NB4 (cell line): ENCODE results near the gene FGF2.
"Not testable (repeated sequence)": the region's sequence is repeated elsewhere in the genome, so short reads cannot be mapped to it uniquely, and the experiment has no call there.

Experiments
- DNase-seq: peaks from one replicate; pipeline ENCODE4 v3.0.0; 2010; ENCODE audit warnings: low read depth
- H3K4me3 ChIP-seq: one replicate; pipeline ENCODE4 v1.5.1; 2011; ENCODE audit warnings: mild to moderate bottlenecking, low read depth, low read length, moderate library complexity
- MYC ChIP-seq: IDR thresholded peaks from 2 replicates; pipeline ENCODE4 v1.6.1; 2011; ENCODE audit warnings: low read depth, low read length
- POLR2A ChIP-seq: IDR thresholded peaks from 2 replicates; pipeline ENCODE4 v1.6.1; 2011; ENCODE audit warnings: mild to moderate bottlenecking; ENCODE audit not compliant: insufficient read length; ENCODE audit errors: extremely low read depth
- TF ChIP-seq, protein P1 (sequence below): IDR thresholded peaks from one replicate; pipeline ENCODE4 v1.5.1; 2012; ENCODE audit warnings: low read depth, low read length
- TF ChIP-seq, protein P2 (sequence below): IDR thresholded peaks from 2 replicates; pipeline ENCODE4 v1.6.1; 2011; ENCODE audit warnings: low read depth, low read length

The FGF2 gene

DNA sequence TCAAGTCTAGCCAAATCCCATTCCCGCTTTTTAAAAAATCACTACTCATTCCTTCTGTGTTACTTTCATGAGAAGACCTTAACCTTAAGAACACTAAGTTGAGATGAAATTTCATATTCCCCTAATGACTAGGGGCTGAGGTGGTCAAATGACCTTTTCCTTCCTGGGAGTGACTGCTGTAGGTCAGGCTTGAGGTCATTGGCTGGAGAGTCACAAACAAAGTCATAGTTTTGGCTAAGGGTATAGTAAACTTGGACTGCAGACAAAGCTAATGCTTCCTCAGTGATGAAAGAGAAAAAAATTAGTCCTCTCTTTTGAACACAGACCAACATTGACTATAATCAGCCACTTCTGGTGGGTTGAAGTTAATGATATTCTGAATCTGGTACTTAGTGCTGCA, 16.0 kb upstream of the FGF2 start:
- no peak overlapping the region for H3K4me3 ChIP-seq
- TF ChIP-seq MYC (no peak), POLR2A (no peak)
- TF ChIP-seq, protein P1, sequence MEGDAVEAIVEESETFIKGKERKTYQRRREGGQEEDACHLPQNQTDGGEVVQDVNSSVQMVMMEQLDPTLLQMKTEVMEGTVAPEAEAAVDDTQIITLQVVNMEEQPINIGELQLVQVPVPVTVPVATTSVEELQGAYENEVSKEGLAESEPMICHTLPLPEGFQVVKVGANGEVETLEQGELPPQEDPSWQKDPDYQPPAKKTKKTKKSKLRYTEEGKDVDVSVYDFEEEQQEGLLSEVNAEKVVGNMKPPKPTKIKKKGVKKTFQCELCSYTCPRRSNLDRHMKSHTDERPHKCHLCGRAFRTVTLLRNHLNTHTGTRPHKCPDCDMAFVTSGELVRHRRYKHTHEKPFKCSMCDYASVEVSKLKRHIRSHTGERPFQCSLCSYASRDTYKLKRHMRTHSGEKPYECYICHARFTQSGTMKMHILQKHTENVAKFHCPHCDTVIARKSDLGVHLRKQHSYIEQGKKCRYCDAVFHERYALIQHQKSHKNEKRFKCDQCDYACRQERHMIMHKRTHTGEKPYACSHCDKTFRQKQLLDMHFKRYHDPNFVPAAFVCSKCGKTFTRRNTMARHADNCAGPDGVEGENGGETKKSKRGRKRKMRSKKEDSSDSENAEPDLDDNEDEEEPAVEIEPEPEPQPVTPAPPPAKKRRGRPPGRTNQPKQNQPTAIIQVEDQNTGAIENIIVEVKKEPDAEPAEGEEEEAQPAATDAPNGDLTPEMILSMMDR: no peak
- TF ChIP-seq, protein P2, sequence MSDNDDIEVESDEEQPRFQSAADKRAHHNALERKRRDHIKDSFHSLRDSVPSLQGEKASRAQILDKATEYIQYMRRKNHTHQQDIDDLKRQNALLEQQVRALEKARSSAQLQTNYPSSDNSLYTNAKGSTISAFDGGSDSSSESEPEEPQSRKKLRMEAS: no peak
- no peak for DNase-seq

DNA sequence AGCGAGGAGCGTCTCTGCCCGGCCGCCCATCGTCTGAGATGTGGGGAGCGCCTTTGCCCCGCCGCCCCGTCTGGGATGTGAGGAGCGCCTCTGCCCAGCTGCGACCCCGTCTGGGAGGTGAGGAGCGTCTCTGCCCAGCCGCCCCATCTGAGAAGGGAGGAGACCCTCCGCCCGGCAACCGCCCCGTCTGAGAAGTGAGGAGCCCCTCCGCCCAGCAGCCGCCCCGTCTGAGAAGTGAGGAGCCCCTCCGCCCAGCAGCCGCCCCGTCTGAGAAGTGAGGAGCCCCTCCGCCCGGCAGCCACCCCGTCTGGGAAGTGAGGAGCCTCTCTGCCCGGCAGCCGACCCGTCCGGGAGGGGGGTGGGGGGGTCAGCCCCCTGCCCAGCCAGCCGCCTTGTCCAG, 14.8 kb upstream of the FGF2 start:
- DNase-seq, H3K4me3 ChIP-seq: not testable (repeated sequence)

GRCh38 chr4:122812823-122813222, 13.8 kb upstream of the FGF2 start:
- not testable (repeated sequence) for DNase-seq, H3K4me3 ChIP-seq

DNA sequence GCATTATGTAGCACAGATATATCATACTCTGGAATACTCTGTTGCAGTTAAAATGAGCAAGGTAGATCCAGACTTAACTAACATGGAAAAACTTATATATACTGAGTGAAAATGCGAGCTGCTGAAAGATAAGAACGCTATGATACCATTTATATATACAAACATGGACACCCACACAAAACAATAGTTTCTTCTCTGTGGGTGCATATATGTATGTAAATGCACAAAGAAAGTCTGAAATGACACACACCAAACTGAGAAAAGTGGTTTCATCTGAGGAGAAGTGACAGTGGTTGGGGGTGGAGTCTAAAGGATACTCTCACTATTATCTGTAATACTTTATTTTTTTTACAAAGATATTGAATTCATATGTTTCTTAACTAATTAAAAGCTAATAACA, 12.2 kb upstream of the FGF2 start:
- no peak overlapping the region for H3K4me3 ChIP-seq
- TF ChIP-seq POLR2A: no peak
- no peak for TF ChIP-seq MYC
- TF ChIP-seq, protein P1: no peak
- TF ChIP-seq, protein P2: no peak
- no peak for DNase-seq

DNA sequence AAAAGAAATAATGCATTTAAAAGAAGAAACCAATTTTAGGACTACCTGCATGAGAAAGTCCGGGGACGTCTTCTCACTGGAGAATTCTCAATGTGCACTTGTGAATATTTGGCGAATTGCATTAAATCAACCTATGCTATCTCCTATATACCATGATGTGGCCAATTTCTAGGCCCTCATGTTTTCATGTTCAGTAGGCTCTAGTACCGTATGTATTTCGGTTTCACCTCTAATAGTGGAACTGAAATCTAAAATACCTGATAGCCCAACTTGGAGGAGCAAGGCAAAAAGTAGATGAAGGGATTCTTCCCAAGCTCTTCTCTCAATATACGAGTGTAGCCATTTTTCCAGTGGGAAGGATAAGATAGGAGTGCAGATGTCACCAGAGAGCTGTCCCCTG, 11.4 kb upstream of the FGF2 start:
- no peak for DNase-seq
- no peak overlapping the region for H3K4me3 ChIP-seq
- TF ChIP-seq, protein P1: no peak
- TF ChIP-seq POLR2A: no peak
- TF ChIP-seq, protein P2: no peak
- no peak for TF ChIP-seq MYC

DNA sequence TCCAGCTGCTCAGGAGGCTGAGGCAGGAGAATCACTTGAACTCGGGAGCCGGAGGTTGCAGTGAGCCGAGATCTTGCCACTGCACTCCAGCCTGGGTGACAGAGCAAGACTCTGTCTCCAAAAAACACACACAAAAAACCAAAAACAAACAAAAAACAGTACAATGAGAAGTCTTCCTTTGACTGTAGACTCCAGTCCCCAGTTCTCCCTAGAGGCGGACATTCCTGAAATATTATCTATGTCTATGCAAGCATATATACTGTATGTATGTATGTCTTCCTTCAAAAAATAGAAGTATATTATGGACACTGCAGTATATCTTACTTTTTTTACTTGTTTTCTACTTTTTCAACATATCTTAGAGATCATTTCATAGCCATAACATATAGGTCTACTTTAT, 10.2 kb upstream of the FGF2 start:
- DNase-seq: no peak
- no peak overlapping the region for H3K4me3 ChIP-seq
- TF ChIP-seq MYC (no peak), POLR2A (no peak)
- TF ChIP-seq, protein P2: no peak
- TF ChIP-seq, protein P1: no peak

DNA sequence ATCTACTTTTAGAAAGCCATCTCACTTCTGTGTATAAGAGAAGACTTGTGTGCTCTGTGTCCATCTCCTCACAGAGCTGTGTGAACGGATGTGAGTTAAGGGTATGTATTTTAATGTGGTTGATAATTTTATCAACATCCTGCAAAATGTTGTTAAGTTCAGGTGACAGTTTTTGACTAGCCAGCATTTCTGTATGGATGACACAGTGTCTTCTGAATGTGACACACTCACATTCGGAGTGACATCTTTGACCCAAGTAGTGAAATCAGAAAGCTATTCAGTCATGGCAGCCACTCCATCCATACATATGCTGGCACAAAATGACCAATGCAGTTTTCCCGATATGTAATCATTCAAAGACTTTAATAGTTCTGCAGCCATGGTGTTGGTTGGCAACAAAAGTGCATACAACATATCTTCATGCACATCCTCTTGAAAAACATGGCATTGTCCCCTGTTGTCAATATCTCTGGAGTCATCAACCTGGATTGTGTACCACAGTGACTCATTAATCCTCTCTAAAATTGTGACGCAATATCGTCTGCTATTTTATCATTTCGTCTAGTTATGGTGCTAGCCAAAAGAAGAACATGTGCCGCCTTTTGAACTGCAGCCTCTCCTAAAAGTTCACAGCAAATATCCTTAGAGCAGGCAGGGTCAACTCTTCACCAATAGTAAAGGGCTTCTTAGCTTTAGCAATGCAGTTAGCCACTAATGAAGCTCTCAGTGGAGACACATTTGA, 6.8 kb upstream of the FGF2 start:
- peak; percentile 33 for DNase-seq
- TF ChIP-seq MYC: no peak
- H3K4me3 ChIP-seq: no peak overlapping the region
